ENCODE measurements around the gene LGR6.

DNA sequence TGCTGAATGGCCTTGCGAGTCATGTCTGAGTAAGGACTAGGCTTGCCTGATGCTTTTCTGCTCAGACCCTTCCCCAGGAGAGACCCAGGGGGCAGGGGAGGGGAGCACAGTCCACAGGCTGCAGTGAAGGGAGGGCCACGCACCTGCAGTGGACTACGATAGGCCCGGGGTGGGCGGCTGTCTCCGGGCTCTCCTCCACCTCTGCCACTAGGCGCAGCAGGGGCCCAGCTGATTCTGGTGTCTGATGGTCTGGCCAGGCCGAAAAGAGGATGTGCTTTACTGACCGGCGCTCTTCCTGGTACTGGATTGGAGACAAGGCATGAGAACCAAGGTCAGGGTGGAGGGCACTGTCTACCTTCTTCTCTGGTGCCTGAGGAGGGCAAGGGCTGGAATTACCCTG, 41.2 kb upstream of the LGR6 start:
- TF ChIP-seq EZH2 (IDR thresholded peaks at IDR 0.05; ENCODE audit: borderline replicate concordance) (no peak), EZH2phosphoT487 (IDR thresholded peaks at IDR 0.05; ENCODE audit: low read depth, severe bottlenecking, unreplicated experiment) (no peak)
- TF ChIP-seq, protein P1, sequence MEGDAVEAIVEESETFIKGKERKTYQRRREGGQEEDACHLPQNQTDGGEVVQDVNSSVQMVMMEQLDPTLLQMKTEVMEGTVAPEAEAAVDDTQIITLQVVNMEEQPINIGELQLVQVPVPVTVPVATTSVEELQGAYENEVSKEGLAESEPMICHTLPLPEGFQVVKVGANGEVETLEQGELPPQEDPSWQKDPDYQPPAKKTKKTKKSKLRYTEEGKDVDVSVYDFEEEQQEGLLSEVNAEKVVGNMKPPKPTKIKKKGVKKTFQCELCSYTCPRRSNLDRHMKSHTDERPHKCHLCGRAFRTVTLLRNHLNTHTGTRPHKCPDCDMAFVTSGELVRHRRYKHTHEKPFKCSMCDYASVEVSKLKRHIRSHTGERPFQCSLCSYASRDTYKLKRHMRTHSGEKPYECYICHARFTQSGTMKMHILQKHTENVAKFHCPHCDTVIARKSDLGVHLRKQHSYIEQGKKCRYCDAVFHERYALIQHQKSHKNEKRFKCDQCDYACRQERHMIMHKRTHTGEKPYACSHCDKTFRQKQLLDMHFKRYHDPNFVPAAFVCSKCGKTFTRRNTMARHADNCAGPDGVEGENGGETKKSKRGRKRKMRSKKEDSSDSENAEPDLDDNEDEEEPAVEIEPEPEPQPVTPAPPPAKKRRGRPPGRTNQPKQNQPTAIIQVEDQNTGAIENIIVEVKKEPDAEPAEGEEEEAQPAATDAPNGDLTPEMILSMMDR (IDR thresholded peaks at IDR 0.05; ENCODE audit: poor library complexity): no peak

All from hepatocyte (in vitro differentiated cells).